ENCODE measurements around the gene HSF2BP.
"Not testable (repeated sequence)": the region's sequence is repeated elsewhere in the genome, so short reads cannot be mapped to it uniquely, and the experiment has no call there.

Gene HSF2BP

GRCh38 chr21:43659136-43660000 is at the start of gene HSF2BP, which contains the start of gene RRP1B:
Gene HSF2BP, minus strand, starts transcription at chr21:43659488. Its CDS starts 1,392 bp downstream, at chr21:43658096.
Gene RRP1B, plus strand, starts transcription at chr21:43659560. Its CDS starts 105 bp downstream, at chr21:43659665.
- DNase-seq (ENCODE audit: low read depth in 2 of 2, low spot score in 1 of 2), result peak; percentile 50 to 52

DNA sequence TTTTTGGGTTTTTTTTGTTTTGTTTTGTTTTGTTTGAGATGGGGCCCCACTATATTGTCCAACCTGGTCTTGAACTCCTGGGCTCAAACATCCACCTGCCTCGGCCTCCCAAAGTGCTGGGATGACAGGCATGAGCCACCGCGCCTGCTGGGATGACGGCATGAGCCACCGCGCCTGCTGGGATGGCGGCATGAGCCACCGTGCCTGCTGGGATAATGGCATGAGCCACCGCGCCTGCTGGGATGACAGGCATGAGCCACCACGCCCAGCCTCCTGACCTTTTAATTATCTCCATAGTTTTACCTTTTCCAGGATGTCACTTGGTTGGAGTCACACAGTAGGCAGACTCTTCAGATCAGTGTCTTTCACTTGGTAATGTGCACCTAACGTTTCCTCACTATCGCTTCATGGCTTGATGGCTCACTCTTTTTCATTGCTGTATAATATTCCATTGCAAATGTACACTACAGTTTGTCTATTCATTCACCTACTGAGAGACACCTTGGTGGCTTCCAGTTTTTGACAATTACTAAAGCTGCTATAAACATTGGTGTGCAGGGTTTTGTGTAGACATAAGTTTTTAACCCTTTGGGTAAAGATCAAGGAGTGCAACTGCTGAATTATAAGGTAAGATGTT is 49.6 kb upstream of the HSF2BP start:
- no peak for DNase-seq (ENCODE audit: low read depth in 2 of 2, low spot score in 1 of 2)

DNA sequence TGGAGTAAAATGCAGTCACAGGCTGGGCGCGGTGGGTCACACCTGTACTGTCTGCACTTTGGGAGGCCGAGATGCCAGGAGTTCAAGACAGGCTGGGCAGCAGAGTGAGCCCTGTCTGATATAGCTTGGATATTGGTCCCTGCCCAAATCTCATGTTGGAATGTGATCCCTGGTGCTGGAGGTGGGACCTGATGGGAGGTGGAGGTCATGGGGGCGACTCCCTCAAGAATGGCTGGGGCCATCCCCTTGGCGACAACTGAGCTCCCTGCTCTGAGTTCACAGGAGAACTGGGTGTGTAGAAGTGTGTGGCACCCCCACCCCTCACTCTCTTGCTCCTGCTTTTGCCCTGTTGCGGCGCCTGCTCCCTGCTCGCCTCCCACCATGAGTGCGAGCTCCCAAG is 48.2 kb upstream of the HSF2BP start:
- DNase-seq (ENCODE audit: low read depth in 2 of 2, low spot score in 1 of 2), result no peak

GRCh38 chr21:43703035-43703880 is 44.0 kb upstream of the HSF2BP start:
- no peak for DNase-seq (ENCODE audit: low read depth in 2 of 2, low spot score in 1 of 2)

GRCh38 chr21:43702785-43703034 is 43.4 kb upstream of the HSF2BP start:
- DNase-seq (ENCODE audit: low read depth in 2 of 2, low spot score in 1 of 2), result no peak

- DNase-seq (ENCODE audit: low read depth in 2 of 2, low spot score in 1 of 2), result no peak
Measured at GRCh38 chr21:43701936-43702784, 42.9 kb upstream of the HSF2BP start.

DNA sequence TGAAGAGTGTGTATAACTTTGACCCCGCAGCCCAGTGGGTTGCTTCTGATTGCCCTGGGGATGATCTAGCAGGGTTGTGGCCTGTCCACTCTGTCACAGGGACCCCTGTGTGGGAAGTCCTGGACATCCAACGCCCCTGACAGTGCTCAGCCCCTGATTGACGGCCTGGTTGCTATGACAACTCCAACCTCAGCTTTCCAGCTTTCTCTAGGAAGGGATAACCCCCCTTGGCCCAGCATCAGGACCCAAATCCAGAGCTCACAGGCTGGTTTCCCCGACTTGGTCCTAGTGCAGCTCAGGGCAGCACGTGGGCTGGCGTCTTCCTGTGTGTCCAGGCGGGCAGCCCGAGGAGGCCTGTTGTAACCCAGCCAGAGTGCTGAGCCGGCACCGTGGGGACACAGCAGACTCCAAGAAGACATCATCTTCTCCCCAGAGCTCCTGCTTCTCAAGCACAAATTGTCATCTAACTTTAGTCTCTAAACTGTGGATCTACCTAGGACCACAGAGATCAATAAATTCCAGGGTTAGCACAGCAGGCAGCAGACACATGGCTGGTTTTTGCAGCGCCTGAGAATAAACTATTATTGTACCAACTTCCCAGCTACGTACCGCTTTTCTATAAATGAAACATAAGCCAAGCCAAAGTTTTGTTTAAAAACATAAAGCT is 40.8 kb upstream of the HSF2BP start:
- no peak for DNase-seq (ENCODE audit: low read depth in 2 of 2, low spot score in 1 of 2)

DNA sequence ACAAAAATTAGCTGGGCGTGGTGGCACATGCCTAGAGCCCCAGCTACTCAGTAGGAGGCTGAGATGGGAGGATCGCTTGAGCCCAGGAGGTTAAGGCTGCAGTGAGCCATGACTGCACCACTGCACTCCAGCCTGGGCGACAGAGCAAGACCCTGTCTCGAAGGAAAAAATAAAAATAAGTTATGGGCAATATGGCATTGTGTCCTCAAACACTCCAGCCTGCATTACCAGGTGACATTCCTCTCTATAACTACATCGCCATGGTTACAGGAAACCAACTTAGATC is 40.1 kb upstream of the HSF2BP start:
- not testable (repeated sequence) for DNase-seq (ENCODE audit: low read depth in 2 of 2, low spot score in 1 of 2)

DNA sequence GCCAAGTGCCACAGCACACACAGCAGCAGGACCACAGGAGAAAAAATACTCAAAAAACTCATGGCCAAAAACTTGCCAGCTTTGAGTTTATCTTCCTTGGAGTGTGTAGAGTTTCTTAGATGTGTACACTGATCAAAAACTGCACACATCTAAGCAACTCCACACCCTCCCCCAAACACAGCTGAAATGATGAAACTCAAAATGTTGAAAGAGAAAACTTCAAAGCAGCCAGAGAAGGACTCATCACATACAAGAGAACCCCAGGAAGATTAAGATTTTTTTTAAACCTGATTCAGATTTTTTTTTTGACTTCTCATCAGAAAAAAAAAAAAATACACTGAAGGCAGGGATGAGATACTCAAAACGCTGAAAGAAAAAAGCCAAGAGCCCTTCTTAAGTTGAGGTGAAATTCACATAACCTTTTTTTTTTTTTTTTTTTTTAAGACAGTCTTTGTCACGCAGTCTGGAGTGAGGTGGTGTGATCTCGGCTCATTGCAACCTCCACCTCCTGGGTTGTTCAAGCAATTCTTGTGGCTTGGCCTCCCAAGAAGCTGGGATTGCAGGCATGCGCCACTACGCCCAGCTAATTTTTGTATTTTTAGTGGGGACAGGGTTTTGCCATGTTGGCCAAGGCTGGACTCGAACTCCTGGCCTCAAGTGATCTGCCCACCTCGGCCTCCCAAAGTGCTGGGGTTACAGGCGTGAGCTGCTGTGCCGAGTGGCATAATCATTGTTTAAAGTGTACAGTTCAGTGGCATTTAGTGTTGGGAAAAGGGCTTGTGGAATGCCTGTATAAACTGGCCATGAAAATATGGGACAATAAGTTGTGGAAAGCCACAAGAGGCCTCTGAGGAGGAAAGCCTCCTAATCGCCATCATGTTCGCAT is 38.7 kb upstream of the HSF2BP start:
- DNase-seq (ENCODE audit: low read depth in 2 of 2, low spot score in 1 of 2), result no peak

DNA sequence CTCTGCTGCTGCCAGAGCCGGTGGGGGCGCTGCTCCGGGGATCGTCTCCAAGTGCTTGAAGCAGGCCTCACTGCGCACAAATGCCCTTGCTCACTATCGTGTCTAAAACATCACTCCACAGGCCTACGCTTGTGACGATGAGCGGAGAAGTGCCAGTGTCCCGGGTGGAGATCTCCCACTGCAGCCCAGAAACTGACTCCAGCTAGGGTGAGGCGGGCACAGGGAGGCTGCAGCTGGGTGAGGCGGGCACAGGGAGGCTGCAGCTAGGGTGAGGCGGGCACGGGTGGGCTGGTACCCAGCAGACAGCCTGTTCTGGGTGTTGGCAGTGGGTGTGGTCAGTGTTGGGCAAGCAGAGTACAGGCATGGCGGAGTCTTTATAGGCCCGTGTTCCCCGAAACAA is 36.9 kb upstream of the HSF2BP start:
- no peak for DNase-seq (ENCODE audit: low read depth in 2 of 2, low spot score in 1 of 2)

GRCh38 chr21:43694437-43695079 is 35.3 kb upstream of the HSF2BP start:
- no peak for DNase-seq (ENCODE audit: low read depth in 2 of 2, low spot score in 1 of 2)

DNA sequence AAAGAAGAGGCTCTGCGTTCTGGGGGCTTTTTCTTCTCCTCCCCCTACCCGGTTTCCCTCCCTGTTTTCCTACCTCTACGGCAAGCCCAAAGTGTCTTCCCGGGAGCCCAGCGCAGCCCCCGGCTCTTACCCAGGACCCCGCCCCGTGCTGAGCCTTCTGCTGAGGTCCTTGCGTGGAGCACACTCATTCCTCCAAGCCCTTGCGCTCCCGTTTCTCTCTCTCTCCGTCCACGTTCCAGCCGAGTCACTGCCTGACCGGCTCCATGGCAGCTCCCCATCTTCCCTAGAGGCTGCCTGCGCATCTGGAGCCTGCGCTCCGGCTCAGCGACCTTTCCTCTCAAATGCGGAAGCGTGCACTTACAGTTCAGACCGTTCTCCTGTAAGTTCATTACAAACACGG is 34.7 kb upstream of the HSF2BP start:
- no peak for DNase-seq (ENCODE audit: low read depth in 2 of 2, low spot score in 1 of 2)

DNA sequence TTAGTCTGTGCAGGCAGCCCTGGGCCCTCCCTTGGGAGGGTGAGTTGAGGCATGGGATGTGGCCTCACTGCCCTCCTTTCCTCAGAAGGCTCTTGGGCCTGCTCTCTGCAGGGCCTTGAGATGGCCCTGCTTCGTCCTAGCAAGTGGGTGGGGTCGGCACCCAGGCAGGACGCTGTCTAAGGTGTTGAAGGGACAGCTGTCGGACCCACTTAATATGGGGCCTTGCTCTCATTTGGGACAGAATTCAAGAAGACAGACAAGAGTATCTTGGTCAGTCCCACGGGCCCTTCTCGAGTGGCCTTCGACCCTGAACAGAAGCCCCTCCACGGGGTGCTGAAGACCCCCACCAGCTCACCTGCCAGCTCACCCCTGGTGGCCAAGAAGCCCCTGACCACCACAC is 33.7 kb upstream of the HSF2BP start:
- no peak for DNase-seq (ENCODE audit: low read depth in 2 of 2, low spot score in 1 of 2)

DNA sequence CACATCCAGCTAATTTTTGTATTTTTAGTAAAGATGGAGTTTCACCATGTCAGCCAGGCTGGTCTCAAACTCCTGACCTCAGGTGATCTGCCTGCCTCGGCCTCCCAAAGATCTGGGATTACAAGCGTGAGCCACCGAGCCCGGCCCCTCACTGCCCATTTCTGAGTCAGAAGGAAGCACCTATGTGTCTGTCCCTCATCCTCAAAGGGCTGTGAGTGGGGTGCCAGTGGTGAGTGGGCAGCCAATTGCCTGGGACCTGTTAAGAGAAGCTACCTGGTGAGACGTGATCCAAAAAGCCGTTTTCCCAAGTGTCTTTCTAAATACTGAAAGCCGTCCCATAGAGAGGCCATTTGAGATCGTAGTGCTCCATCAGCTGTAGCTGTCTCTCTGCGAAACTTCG is 32.5 kb upstream of the HSF2BP start:
- no peak for DNase-seq (ENCODE audit: low read depth in 2 of 2, low spot score in 1 of 2)

DNA sequence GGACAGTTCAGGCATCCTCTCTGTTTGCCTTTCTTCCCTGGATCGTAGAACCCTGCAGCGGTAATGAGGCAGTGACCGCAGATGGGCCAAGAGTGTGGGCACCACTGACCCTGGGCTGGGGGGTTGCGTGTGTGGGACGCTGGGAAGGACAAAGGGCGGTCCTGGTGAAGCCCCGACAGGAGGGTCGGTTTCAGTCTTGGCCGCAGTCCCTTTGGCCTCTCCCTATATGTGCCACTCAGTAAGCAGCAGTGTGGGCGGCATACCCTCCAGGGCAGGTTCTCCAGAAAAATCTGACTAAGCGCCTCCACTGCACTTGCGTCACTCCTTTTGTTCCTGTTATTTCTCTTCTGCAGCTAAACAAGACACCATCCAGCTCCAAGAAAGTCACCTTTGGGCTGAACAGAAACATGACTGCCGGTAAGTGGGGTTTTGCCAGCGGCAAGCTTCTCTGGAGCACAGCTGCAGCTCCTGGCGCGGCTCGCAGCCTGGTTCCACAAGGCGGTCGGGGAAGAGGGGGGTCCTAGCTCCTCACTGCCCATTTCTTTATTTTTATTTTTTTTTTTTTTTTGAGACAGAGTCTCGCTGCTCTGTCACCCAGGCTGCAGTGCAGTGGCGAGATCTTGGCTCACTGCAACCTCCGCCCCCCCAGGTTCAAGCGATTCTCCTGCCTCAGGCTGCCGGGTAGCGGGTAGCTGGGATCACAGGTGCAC is 32.0 kb upstream of the HSF2BP start:
- DNase-seq (ENCODE audit: low read depth in 2 of 2, low spot score in 1 of 2), result no peak

- DNase-seq (ENCODE audit: low read depth in 2 of 2, low spot score in 1 of 2), result no peak
Measured at GRCh38 chr21:43690346-43690745, 31.1 kb upstream of the HSF2BP start.

DNA sequence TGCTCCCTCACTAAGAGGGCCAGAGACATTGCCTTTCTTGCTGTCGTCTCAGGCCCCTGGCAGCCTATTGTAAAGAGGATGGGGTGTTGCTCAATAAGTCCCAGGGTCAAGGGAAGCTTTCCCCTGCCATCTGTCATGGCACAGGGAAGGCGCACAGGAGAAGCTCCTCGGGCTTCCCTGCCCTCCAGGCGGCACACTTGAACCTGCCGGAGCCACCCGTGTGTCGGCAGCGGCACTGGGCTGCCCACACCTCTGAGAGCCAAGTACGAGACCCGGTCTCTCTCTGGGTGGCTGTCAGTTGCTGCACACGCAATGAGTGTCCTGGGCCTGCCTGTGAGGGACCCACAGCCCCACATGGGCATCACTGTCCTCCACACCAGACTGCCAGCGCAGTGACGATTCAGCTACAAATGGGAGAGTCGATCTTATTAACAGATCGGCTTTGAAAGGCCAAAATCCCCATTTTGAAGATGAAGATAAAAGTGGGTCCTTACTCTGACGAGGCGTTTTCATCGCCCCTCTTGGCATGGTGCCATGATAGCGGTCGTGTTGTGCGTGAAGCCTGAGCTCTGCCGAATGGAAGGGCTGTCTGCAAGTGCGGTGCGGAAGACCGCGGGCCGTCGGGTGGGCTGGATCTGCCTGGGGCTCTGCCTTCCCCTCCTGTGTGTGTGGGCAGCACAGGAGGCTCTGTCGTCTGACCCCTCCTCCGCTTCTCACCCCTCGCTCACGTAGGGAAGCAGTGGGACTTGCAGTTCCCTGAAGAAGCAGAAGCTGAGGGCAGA is 30.5 kb upstream of the HSF2BP start:
- DNase-seq (ENCODE audit: low read depth in 2 of 2, low spot score in 1 of 2), result no peak

DNA sequence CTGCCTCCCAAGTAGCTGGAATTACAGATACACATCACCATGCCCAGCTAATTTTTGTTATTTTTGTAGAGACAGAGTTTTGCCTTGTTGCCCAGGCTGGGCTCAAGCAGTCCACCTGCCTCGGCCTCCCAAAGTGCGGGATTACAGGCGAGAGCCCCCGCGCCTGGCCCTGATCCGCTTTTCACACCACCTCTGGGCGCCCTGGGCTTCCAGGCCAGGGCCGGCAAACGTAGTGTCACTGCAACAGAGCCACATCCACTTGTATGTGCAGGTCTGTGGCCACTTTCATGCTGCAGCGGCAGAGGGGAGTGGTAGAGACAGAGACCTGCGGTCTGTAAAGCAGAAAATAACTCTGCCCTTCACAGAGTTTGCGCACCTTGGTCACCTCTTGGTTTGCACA is 29.6 kb upstream of the HSF2BP start:
- DNase-seq (ENCODE audit: low read depth in 2 of 2, low spot score in 1 of 2), result no peak

Measured in stimulated activated CD8-positive, alpha-beta memory T cell treated with anti-CD3 and anti-CD28 coated beads, Interleukin-4, amount 100 ng/mL, for 1 hour (primary cell).